B cell (primary cell): Measurements from ENCODE around the gene SIM1. TPM values are rescaled to one million over a fixed set of nuclear protein-coding genes. Genes with fewer than 3 reads are reported as not detected.
A peak's percentile ranks its signal among the peaks of the same experiment; 100 is the strongest.

Experiments
- ATAC-seq: fragments of 200-7000 bp; cut with Tn5 transposase; one replicate; pipeline ENCODE4 v1.10.0; 2021; ENCODE audit warnings: low read depth, mild to moderate bottlenecking, moderate number of reproducible peaks, moderate library complexity
- CTCF ChIA-PET: fragments of 350-600 bp; sonication (Branson Sonifier 250); formaldehyde crosslinking; loops from one replicate; lab custom pipeline; 2021; ENCODE audit warnings: antibody characterized with exemption, inconsistent platforms; lab: Charles Lee
- POLR2A ChIA-PET: fragments of 350-600 bp; sonication (Branson Sonifier 250); formaldehyde crosslinking; loops from one replicate; lab custom pipeline; 2021; ENCODE audit warnings: antibody characterized with exemption; lab: Charles Lee
- DNase-seq: peaks from one replicate; pipeline ENCODE4 v3.0.0; 2013
- H2AFZ ChIP-seq: 2 replicates; pipeline ENCODE4 v1.6.1; 2012; ENCODE audit warnings: mild to moderate bottlenecking, low read depth, low read length; ENCODE audit not compliant: insufficient read depth, poor library complexity, severe bottlenecking
- H3K27ac ChIP-seq, 2 donors: 1 replicate in 1 of 2; 2 replicates in 1 of 2; pipeline ENCODE4 v1.5.1; 2012 to 2013; ENCODE audit warnings: low read length in 2 of 2, mild to moderate bottlenecking in 2 of 2, moderate library complexity in 1 of 2
- H3K27me3 ChIP-seq, 4 experiments: fragments of 200-600 bp in 1 of 4; sonication (generic) in 1 of 4; replicated peaks in 1 of 4; 1 replicate in 2 of 4; 2 replicates in 2 of 4; pipeline versions ENCODE4 v1.6.1 to v1.7.0; 2013 to 2016; ENCODE audit warnings: low read length in 3 of 4, mild to moderate bottlenecking in 2 of 4, mixed read lengths in 1 of 4, moderate library complexity in 1 of 4; ENCODE audit not compliant: insufficient read depth in 4 of 4, control insufficient read depth in 3 of 4; ENCODE audit errors: control extremely low read depth in 1 of 4
- H3K36me3 ChIP-seq, 2 experiments: replicated peaks in 1 of 2; 1 replicate in 1 of 2; 2 replicates in 1 of 2; pipeline versions ENCODE4 v1.6.1 to v1.7.1; 2013; ENCODE audit warnings: low read length in 1 of 2; ENCODE audit not compliant: insufficient read depth in 2 of 2, control insufficient read depth in 1 of 2; ENCODE audit errors: control extremely low read depth in 1 of 2, extremely low read depth in 1 of 2
- H3K4me1 ChIP-seq, 2 donors: fragments of 200-600 bp in 1 of 2; sonication (generic) in 1 of 2; 1 replicate in 1 of 2; 2 replicates in 1 of 2; pipeline versions ENCODE4 v1.5.1 to v1.6.1; 2013 to 2017; ENCODE audit warnings: low read length in 2 of 2; ENCODE audit not compliant: control insufficient read depth in 2 of 2, insufficient read depth in 2 of 2
- H3K4me2 ChIP-seq: replicated peaks from 2 replicates; pipeline ENCODE3; 2012; ENCODE audit warnings: mild to moderate bottlenecking, low read depth, low read length; ENCODE audit not compliant: poor library complexity, severe bottlenecking
- H3K4me3 ChIP-seq, 5 experiments: fragments of 200-600 bp in 1 of 5; sonication (generic) in 1 of 5; 1 replicate in 3 of 5; 2 replicates in 2 of 5; pipeline versions ENCODE4 v1.5.1 to v1.7.0; 2011 to 2016; ENCODE audit warnings: low read length in 4 of 5, mild to moderate bottlenecking in 4 of 5, low read depth in 2 of 5, control low read depth in 1 of 5, moderate library complexity in 1 of 5; ENCODE audit not compliant: insufficient read depth in 1 of 5; ENCODE audit errors: control extremely low read depth in 1 of 5, extremely low read depth in 1 of 5
- H3K79me2 ChIP-seq: fragments of 200-600 bp; sonication (generic); one replicate; pipeline ENCODE4 v1.6.0; 2016; ENCODE audit warnings: low read length; ENCODE audit not compliant: control insufficient read depth, insufficient read depth
- H3K9ac ChIP-seq: fragments of 200-600 bp; sonication (generic); 2 replicates; pipeline ENCODE4 v1.6.1; 2017; ENCODE audit warnings: mild to moderate bottlenecking, low read length, moderate library complexity
- H3K9me3 ChIP-seq, 3 donors: one replicate each; pipeline versions ENCODE4 v1.6.1 to v1.7.1; 2013; ENCODE audit warnings: low read length in 2 of 3; ENCODE audit not compliant: control insufficient read depth in 2 of 3, insufficient read depth in 1 of 3; ENCODE audit errors: control extremely low read depth in 1 of 3
- H4K20me1 ChIP-seq: 2 replicates; pipeline ENCODE4 v1.6.0; 2012; ENCODE audit warnings: mild to moderate bottlenecking, low read length; ENCODE audit not compliant: insufficient read depth, control insufficient read depth, poor library complexity, severe bottlenecking
- H3K27ac Mint-ChIP-seq: one replicate; pipeline ENCODE4 v1.8.0; 2021; ENCODE audit warnings: mixed read lengths
- H3K27me3 Mint-ChIP-seq: one replicate; pipeline ENCODE4 v1.8.0; 2021; ENCODE audit warnings: mixed read lengths
- H3K4me1 Mint-ChIP-seq: one replicate; pipeline ENCODE4 v1.8.0; 2021; ENCODE audit warnings: mixed read lengths
- H3K4me3 Mint-ChIP-seq: one replicate; pipeline ENCODE4 v1.8.0; 2021; ENCODE audit warnings: mixed read lengths
- H3K9me3 Mint-ChIP-seq: one replicate; pipeline ENCODE4 v1.8.0; 2022; ENCODE audit warnings: mixed read lengths; ENCODE audit not compliant: insufficient read depth
- EZH2 ChIP-seq: IDR thresholded peaks from 2 replicates; pipeline ENCODE4 v1.6.1; 2012; ENCODE audit warnings: borderline replicate concordance, low read depth, mild to moderate bottlenecking, moderate library complexity, low read length; ENCODE audit not compliant: insufficient read depth, poor library complexity, severe bottlenecking
- whole genome bisulfite sequencing: methylation state at CpG from one replicate; pipeline ENCODE4 v1.1.5; 2013; ENCODE audit warnings: missing lambda C conversion rate; ENCODE audit not compliant: insufficient coverage; 5-methylcytosine and 5-hydroxymethylcytosine counted together
- intact Hi-C: fragments of 100-400 bp; cut with micrococcal nuclease; formaldehyde crosslinking; loops from one replicate; pipeline ENCODE4 v1.10.0; 2022
- polyA plus RNA-seq: library from polyadenylated mRNA; depleted of rRNA; stranded (reverse); fragments of >200 nt; gene quantifications from 2 replicates; pipeline ENCODE4 v1.2.3, GENCODE V29; 2012
- total RNA-seq, 2 donors: library from RNA; stranded (reverse); fragments of 120-200 nt in 1 of 2; gene quantifications; 1 replicate in 1 of 2; 2 replicates in 1 of 2; pipeline versions ENCODE4 v1.2.3 to v1.2.4, GENCODE V29; 2013 to 2022
- TF ChIP-seq, protein P1 (sequence below): fragments of 200-600 bp; IDR thresholded peaks from one replicate; pipeline ENCODE4 v1.8.0; 2022; ENCODE audit warnings: antibody characterized with exemption, mild to moderate bottlenecking

SIM1 gene
- total and polyA plus RNA-seq, 2 donors (not counting 1 experiment from before 2014, with no cell fraction given): not detected

GRCh38 chr6:100462706-100463629 lies 1.8 kb downstream of the SIM1 start:
- Mint-ChIP-seq H3K27ac (peak overlapping the region; percentile 41), H3K9me3 (peaks cover 3% of the 10 kb centered on the region), H3K27me3 (peaks cover 76% of the 10 kb centered on the region), H3K4me3 (peak overlapping the region; percentile 13), H3K4me1 (peaks cover 18% of the 10 kb centered on the region)
- intact Hi-C loops: no loop called here
- ChIA-PET POLR2A (no interaction called here), CTCF (no interaction called here)
- H3K4me3 ChIP-seq: no peak overlapping the region
- peaks cover 7 to 62% (median 21%) of the 10 kb centered on the region in 3 donors for H3K9me3 ChIP-seq
- TF ChIP-seq EZH2: no peak
- TF ChIP-seq, protein P1, sequence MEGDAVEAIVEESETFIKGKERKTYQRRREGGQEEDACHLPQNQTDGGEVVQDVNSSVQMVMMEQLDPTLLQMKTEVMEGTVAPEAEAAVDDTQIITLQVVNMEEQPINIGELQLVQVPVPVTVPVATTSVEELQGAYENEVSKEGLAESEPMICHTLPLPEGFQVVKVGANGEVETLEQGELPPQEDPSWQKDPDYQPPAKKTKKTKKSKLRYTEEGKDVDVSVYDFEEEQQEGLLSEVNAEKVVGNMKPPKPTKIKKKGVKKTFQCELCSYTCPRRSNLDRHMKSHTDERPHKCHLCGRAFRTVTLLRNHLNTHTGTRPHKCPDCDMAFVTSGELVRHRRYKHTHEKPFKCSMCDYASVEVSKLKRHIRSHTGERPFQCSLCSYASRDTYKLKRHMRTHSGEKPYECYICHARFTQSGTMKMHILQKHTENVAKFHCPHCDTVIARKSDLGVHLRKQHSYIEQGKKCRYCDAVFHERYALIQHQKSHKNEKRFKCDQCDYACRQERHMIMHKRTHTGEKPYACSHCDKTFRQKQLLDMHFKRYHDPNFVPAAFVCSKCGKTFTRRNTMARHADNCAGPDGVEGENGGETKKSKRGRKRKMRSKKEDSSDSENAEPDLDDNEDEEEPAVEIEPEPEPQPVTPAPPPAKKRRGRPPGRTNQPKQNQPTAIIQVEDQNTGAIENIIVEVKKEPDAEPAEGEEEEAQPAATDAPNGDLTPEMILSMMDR: no peak
- H2AFZ ChIP-seq: no peak overlapping the region
- H3K4me2 ChIP-seq: no peak overlapping the region
- H4K20me1 ChIP-seq: no peaks in the 10 kb centered on the region
- no peaks in the 10 kb centered on the region for H3K36me3 ChIP-seq
- H3K9ac ChIP-seq: no peak overlapping the region
- ATAC-seq: no peak
- WGBS: 14% methylated on average over 2 of the region's 13 CpGs
- no peaks in the 10 kb centered on the region for H3K79me2 ChIP-seq
- H3K4me1 ChIP-seq: peaks cover 27 to 48% of the 10 kb centered on the region in 2 donors
- H3K27me3 ChIP-seq: peaks cover 1 to 96% (median 89%) of the 10 kb centered on the region in 4 experiments
- H3K27ac ChIP-seq: no peak overlapping the region
- DNase-seq: no peak
